IMR-90 (cell line): ENCODE results near the gene CYSTM1. TPM values are rescaled to one million over a fixed set of nuclear protein-coding genes. Genes with fewer than 3 reads are reported as not detected.

Experiments
- ATAC-seq: fragments of 200-7000 bp; cut with Tn5 transposase; 2 replicates; pipeline ENCODE4 v1.9.1; 2020; ENCODE audit warnings: low read depth, mild to moderate bottlenecking, moderate library complexity
- BruUV-seq: library from RNA; stranded (reverse); fragments of 400-500 nt; replicated peaks from 2 replicates; lab custom pipeline; 2021; lab: Mats Ljungman, UMichigan
- CTCF ChIA-PET: fragments of 300-600 bp; formaldehyde crosslinking; extraction: SDS; loops from one replicate; lab custom pipeline; 2021; ENCODE audit warnings: antibody characterized with exemption; lab: Yijun Ruan, JAX
- POLR2A ChIA-PET: fragments of 300-600 bp; sonication (Branson Sonifier 250); formaldehyde crosslinking; loops from one replicate; lab custom pipeline; 2022; ENCODE audit warnings: antibody characterized with exemption; ENCODE audit not compliant: unreplicated experiment; lab: Charles Lee
- DNase-seq: peaks from one replicate; pipeline ENCODE4 v3.0.0; 2013
- H2AFZ ChIP-seq: replicated peaks from 2 replicates; pipeline ENCODE3; 2013; ENCODE audit warnings: low read length, mild to moderate bottlenecking; ENCODE audit not compliant: poor library complexity
- H2AK5ac ChIP-seq: 2 replicates; pipeline ENCODE4 v1.6.1; 2013; ENCODE audit warnings: low read depth, low read length, inconsistent platforms
- H2AK9ac ChIP-seq: replicated peaks from 2 replicates; pipeline ENCODE3; 2013; ENCODE audit warnings: mild to moderate bottlenecking, low read depth, low read length, moderate library complexity; ENCODE audit not compliant: poor library complexity
- H2BK120ac ChIP-seq: 2 replicates; pipeline ENCODE4 v1.6.1; 2013; ENCODE audit warnings: low read depth, low read length, inconsistent platforms
- H2BK15ac ChIP-seq: 3 replicates; pipeline ENCODE4 v1.6.1; 2013; ENCODE audit warnings: low read depth, low read length, inconsistent platforms
- H2BK20ac ChIP-seq: 2 replicates; pipeline ENCODE4 v1.6.1; 2013; ENCODE audit warnings: low read depth, mild to moderate bottlenecking, inconsistent platforms, low read length, moderate library complexity
- H2BK5ac ChIP-seq: 2 replicates; pipeline ENCODE4 v1.6.1; 2013; ENCODE audit warnings: mild to moderate bottlenecking, low read depth, low read length, inconsistent platforms; ENCODE audit not compliant: poor library complexity, severe bottlenecking
- H3K14ac ChIP-seq: replicated peaks from 2 replicates; pipeline ENCODE4 v1.6.1; 2013; ENCODE audit warnings: low read depth, low read length, inconsistent platforms
- H3K18ac ChIP-seq: 2 replicates; pipeline ENCODE4 v1.6.1; 2013; ENCODE audit warnings: low read depth, low read length, control low read depth
- H3K23ac ChIP-seq: 2 replicates; pipeline ENCODE4 v1.6.1; 2013; ENCODE audit warnings: low read depth, low read length, inconsistent platforms
- H3K27ac ChIP-seq: 2 replicates; pipeline ENCODE4 v1.5.1; 2013; ENCODE audit warnings: mild to moderate bottlenecking, control low read depth, low read length; ENCODE audit not compliant: insufficient read depth
- H3K27me3 ChIP-seq: 2 replicates; pipeline ENCODE4 v1.6.1; 2013; ENCODE audit warnings: low read length; ENCODE audit not compliant: control insufficient read depth, insufficient read depth
- H3K36me3 ChIP-seq: 2 replicates; pipeline ENCODE4 v1.6.1; 2013; ENCODE audit warnings: low read length, mixed read lengths; ENCODE audit not compliant: control insufficient read depth, insufficient read depth
- H3K4ac ChIP-seq: 2 replicates; pipeline ENCODE4 v1.6.1; 2013; ENCODE audit warnings: low read depth, low read length, inconsistent platforms
- H3K4me1 ChIP-seq: 2 replicates; pipeline ENCODE4 v1.6.1; 2013; ENCODE audit warnings: low read length, mixed read lengths; ENCODE audit not compliant: control insufficient read depth, insufficient read depth
- H3K4me2 ChIP-seq: 2 replicates; pipeline ENCODE4 v1.6.1; 2013; ENCODE audit warnings: low read depth, mild to moderate bottlenecking, control low read depth, low read length, moderate library complexity
- H3K4me3 ChIP-seq: 2 replicates; pipeline ENCODE4 v1.5.1; 2013; ENCODE audit warnings: low read depth, mild to moderate bottlenecking, control low read depth, low read length, moderate library complexity; ENCODE audit not compliant: insufficient read depth
- H3K56ac ChIP-seq: 2 replicates; pipeline ENCODE4 v1.6.1; 2013; ENCODE audit warnings: low read length, inconsistent platforms; ENCODE audit not compliant: insufficient read depth; ENCODE audit errors: extremely low read depth
- H3K79me1 ChIP-seq, 2 experiments: 2 replicates each; pipeline ENCODE4 v1.6.1; 2013; ENCODE audit warnings: low read length in 2 of 2, inconsistent platforms in 1 of 2, low read depth in 1 of 2
- H3K9ac ChIP-seq: 2 replicates; pipeline ENCODE4 v1.6.1; 2013; ENCODE audit warnings: low read depth, low read length, control low read depth
- H3K9me1 ChIP-seq: 2 replicates; pipeline ENCODE4 v1.6.1; 2013; ENCODE audit warnings: low read length, inconsistent platforms; ENCODE audit not compliant: insufficient read depth
- H3K9me3 ChIP-seq: 2 replicates; pipeline ENCODE4 v1.6.1; 2013; ENCODE audit warnings: low read length; ENCODE audit not compliant: control insufficient read depth, insufficient read depth
- H4K20me1 ChIP-seq: 2 replicates; pipeline ENCODE4 v1.6.1; 2013; ENCODE audit warnings: low read length, inconsistent platforms; ENCODE audit not compliant: insufficient read depth
- H4K5ac ChIP-seq: 2 replicates; pipeline ENCODE4 v1.6.1; 2013; ENCODE audit warnings: mild to moderate bottlenecking, low read depth, low read length, control low read depth
- H4K8ac ChIP-seq, 2 experiments: 2 replicates each; pipeline ENCODE4 v1.6.1; 2013; ENCODE audit warnings: low read depth in 2 of 2, low read length in 2 of 2, control low read depth in 1 of 2, inconsistent platforms in 1 of 2
- H4K91ac ChIP-seq: 2 replicates; pipeline ENCODE4 v1.6.1; 2013; ENCODE audit warnings: low read depth, low read length, inconsistent platforms; ENCODE audit not compliant: insufficient read depth
- BHLHE40 ChIP-seq: fragments of 150-350 bp; IDR thresholded peaks from 2 replicates; pipeline ENCODE4 v1.6.1; 2016; ENCODE audit warnings: mild to moderate bottlenecking, low read depth, low read length
- CEBPB ChIP-seq: IDR thresholded peaks from 2 replicates; pipeline ENCODE4 v1.6.1; 2012; ENCODE audit warnings: low read depth, low read length, improper control_type of control experiment
- CHD1 ChIP-seq: IDR thresholded peaks from 2 replicates; pipeline ENCODE4 v1.6.1; 2012; ENCODE audit warnings: low read depth, low read length, improper control_type of control experiment
- ELK1 ChIP-seq: fragments of 150-350 bp; IDR thresholded peaks from 2 replicates; pipeline ENCODE4 v1.6.1; 2016; ENCODE audit warnings: low read depth, mild to moderate bottlenecking, low read length, moderate library complexity, borderline replicate concordance
- FOS ChIP-seq: fragments of 150-350 bp; IDR thresholded peaks from 2 replicates; pipeline ENCODE4 v1.6.1; 2016; ENCODE audit warnings: low read depth, low read length
- MAFK ChIP-seq: IDR thresholded peaks from 2 replicates; pipeline ENCODE4 v1.6.1; 2012; ENCODE audit warnings: low read depth, low read length, improper control_type of control experiment
- MAZ ChIP-seq: IDR thresholded peaks from 2 replicates; pipeline ENCODE4 v1.6.1; 2012; ENCODE audit warnings: low read depth, mild to moderate bottlenecking, low read length, improper control_type of control experiment, moderate library complexity, borderline replicate concordance
- MXI1 ChIP-seq: IDR thresholded peaks from 2 replicates; pipeline ENCODE4 v1.6.1; 2012; ENCODE audit warnings: low read depth, mild to moderate bottlenecking, low read length, moderate library complexity, borderline replicate concordance
- NFE2L2 ChIP-seq: fragments of 150-350 bp; IDR thresholded peaks from 2 replicates; pipeline ENCODE4 v1.6.1; 2016; ENCODE audit warnings: low read depth, mild to moderate bottlenecking, low read length
- POLR2A ChIP-seq: IDR thresholded peaks from 2 replicates; pipeline ENCODE4 v1.6.1; 2012; ENCODE audit warnings: mild to moderate bottlenecking, low read depth, low read length
- RAD21 ChIP-seq: IDR thresholded peaks from 2 replicates; pipeline ENCODE4 v1.6.1; 2012; ENCODE audit warnings: low read length, improper control_type of control experiment
- RCOR1 ChIP-seq: IDR thresholded peaks from 2 replicates; pipeline ENCODE4 v1.6.1; 2012; ENCODE audit warnings: mild to moderate bottlenecking, low read length, improper control_type of control experiment; ENCODE audit not compliant: insufficient replicate concordance
- RFX5 ChIP-seq: IDR thresholded peaks from 2 replicates; pipeline ENCODE4 v1.8.0; 2012; ENCODE audit warnings: low read depth, mild to moderate bottlenecking, low read length, moderate library complexity
- SMC3 ChIP-seq: fragments of 150-350 bp; IDR thresholded peaks from 2 replicates; pipeline ENCODE4 v1.6.1; 2016; ENCODE audit warnings: low read depth, mild to moderate bottlenecking, antibody characterized with exemption, low read length, moderate library complexity
- USF2 ChIP-seq: fragments of 150-350 bp; IDR thresholded peaks from 2 replicates; pipeline ENCODE4 v1.6.1; 2017; ENCODE audit warnings: mild to moderate bottlenecking, antibody characterized with exemption, low read length, low read depth
- WGBS, 2 experiments: methylation state at CpG; one replicate each; pipeline versions ENCODE4 v1.1.5 to v1.1.7; 2013; ENCODE audit warnings: missing lambda C conversion rate in 2 of 2; ENCODE audit not compliant: insufficient read length in 1 of 2; ENCODE audit errors: extremely low coverage in 2 of 2; 5-methylcytosine and 5-hydroxymethylcytosine counted together
- dilution Hi-C: fragments of 300-500 bp; cut with HindIII; formaldehyde crosslinking; loops from one replicate; pipeline ENCODE4 v1.14.3; 2018; ENCODE audit warnings: low sequenced_read_pairs; ENCODE audit not compliant: unreplicated experiment
- in situ Hi-C: fragments of 300-500 bp; cut with MboI; formaldehyde crosslinking; loops from 3 replicates; pipeline ENCODE4 v1.14.3; 2019; ENCODE audit warnings: low sequenced_read_pairs, inconsistent platforms, mixed read lengths
- intact Hi-C: fragments of 100-400 bp; cut with micrococcal nuclease; formaldehyde crosslinking; loops from 2 replicates; pipeline ENCODE4 v1.10.0; 2022
- polyA plus RNA-seq, 3 experiments: library from polyadenylated mRNA; depleted of rRNA; stranded (reverse); fragments of >200 nt; gene quantifications; 2 replicates each; pipeline ENCODE4 v1.2.3, GENCODE V29; 2012; ENCODE audit warnings: low replicate concordance in 1 of 3
- total RNA-seq: library from RNA; depleted of rRNA; stranded (reverse); fragments of >200 nt; gene quantifications from 2 replicates; pipeline ENCODE4 v1.2.3, GENCODE V29; 2012
- TF ChIP-seq, protein P1 (sequence below): conservative IDR thresholded peaks from 2 replicates; pipeline ENCODE4 v1.5.1; 2012; ENCODE audit warnings: mild to moderate bottlenecking, low read depth, low read length, improper control_type of control experiment

The CYSTM1 gene
- total and polyA plus RNA-seq, 2 of the 4 experiments (the other 2 are of a cell fraction): 7.3 to 15.0 TPM

DNA sequence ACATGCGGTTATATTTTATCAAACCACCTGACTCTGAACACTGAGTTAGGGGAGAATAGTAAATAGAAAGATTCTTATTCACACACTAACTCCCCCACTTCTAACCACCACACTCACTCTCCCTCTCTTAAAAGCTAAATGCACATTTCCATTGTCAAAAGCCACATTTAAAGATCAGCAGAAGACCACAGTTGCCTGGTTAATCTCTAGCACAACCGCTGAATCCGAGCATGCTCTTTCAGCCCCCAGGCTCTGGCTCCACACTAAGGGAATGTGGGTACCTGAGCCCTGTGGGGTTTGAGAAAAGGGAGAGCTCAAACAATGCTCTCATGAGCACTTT is 92.2 kb downstream of the CYSTM1 start:
- peaks cover 6% of the 10 kb centered on the region; the same call in 1 of the 2 replicates for H3K9me1 ChIP-seq
- H2AK5ac ChIP-seq: no peak overlapping the region
- H2AFZ ChIP-seq: no peak overlapping the region
- no peak overlapping the region for H3K4me3 ChIP-seq
- ChIA-PET POLR2A (no interaction called here), CTCF (no interaction called here)
- H3K27ac ChIP-seq: no peak overlapping the region
- H3K79me1 ChIP-seq: peaks cover 18 to 41% of the 10 kb centered on the region in 2 experiments
- no peak overlapping the region for H4K91ac ChIP-seq
- dilution Hi-C loops: no loop called here
- TF ChIP-seq ELK1 (no peak), USF2 (no peak), RAD21 (no peak), SMC3 (no peak), MAZ (no peak), RFX5 (no peak), MXI1 (no peak), FOS (no peak), NFE2L2 (no peak), RCOR1 (no peak), CEBPB (no peak), MAFK (no peak), POLR2A (no peak), CHD1 (no peak), BHLHE40 (no peak)
- TF ChIP-seq, protein P1, sequence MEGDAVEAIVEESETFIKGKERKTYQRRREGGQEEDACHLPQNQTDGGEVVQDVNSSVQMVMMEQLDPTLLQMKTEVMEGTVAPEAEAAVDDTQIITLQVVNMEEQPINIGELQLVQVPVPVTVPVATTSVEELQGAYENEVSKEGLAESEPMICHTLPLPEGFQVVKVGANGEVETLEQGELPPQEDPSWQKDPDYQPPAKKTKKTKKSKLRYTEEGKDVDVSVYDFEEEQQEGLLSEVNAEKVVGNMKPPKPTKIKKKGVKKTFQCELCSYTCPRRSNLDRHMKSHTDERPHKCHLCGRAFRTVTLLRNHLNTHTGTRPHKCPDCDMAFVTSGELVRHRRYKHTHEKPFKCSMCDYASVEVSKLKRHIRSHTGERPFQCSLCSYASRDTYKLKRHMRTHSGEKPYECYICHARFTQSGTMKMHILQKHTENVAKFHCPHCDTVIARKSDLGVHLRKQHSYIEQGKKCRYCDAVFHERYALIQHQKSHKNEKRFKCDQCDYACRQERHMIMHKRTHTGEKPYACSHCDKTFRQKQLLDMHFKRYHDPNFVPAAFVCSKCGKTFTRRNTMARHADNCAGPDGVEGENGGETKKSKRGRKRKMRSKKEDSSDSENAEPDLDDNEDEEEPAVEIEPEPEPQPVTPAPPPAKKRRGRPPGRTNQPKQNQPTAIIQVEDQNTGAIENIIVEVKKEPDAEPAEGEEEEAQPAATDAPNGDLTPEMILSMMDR: no peak
- H3K9ac ChIP-seq: no peak overlapping the region
- no peak overlapping the region for H3K23ac ChIP-seq
- DNase-seq (no peak), ATAC-seq (no peak)
- H2BK20ac ChIP-seq: no peak overlapping the region
- H3K27me3 ChIP-seq: no peaks in the 10 kb centered on the region
- no peak overlapping the region for H2BK15ac ChIP-seq
- H3K4me1 ChIP-seq: peaks cover 2% of the 10 kb centered on the region; the same call in 1 of the 2 replicates
- H2AK9ac ChIP-seq: no peak overlapping the region
- no peak overlapping the region for H3K4ac ChIP-seq
- H3K4me2 ChIP-seq: no peak overlapping the region
- in situ Hi-C loops: no loop called here
- H3K18ac ChIP-seq: no peak overlapping the region
- WGBS, 2 experiments: no CpG with 5 or more reads among the region's 3 CpGs
- no peak overlapping the region for H3K14ac ChIP-seq
- no peak overlapping the region for H3K56ac ChIP-seq
- no peaks in the 10 kb centered on the region for H3K9me3 ChIP-seq
- BruUV-seq: no TSS peak
- no peak overlapping the region for H4K5ac ChIP-seq
- no peak overlapping the region for H4K8ac ChIP-seq
- no peaks in the 10 kb centered on the region; the same call in 1 of the 2 replicates for H3K36me3 ChIP-seq
- no peak overlapping the region for H2BK5ac ChIP-seq
- H2BK120ac ChIP-seq: no peak overlapping the region
- H4K20me1 ChIP-seq: 0 out of 2 replicates have a peak, but pooled peaks cover 8% of the 10 kb centered on the region
- intact Hi-C loops: no loop called here
